Kidney epithelial cell (primary cell): ENCODE data around the gene TAF1A. TPM values are rescaled to one million over a fixed set of nuclear protein-coding genes. Genes with fewer than 3 reads are reported as not detected.

ENCODE experiments used
- DNase-seq: peaks from one replicate; pipeline ENCODE4 v3.0.0-alpha.2; 2010; ENCODE audit warnings: low read depth
- H3K27me3 ChIP-seq: 2 replicates; pipeline ENCODE4 v1.6.0; 2011; ENCODE audit warnings: low read length; ENCODE audit not compliant: control insufficient read depth, insufficient read depth
- H3K36me3 ChIP-seq: 2 replicates; pipeline ENCODE4 v1.5.1; 2011; ENCODE audit warnings: low read length; ENCODE audit not compliant: control insufficient read depth, insufficient read depth
- H3K4me3 ChIP-seq: 2 replicates; pipeline ENCODE4 v1.5.1; 2011; ENCODE audit warnings: low read depth, mild to moderate bottlenecking, control low read depth, low read length
- CTCF ChIP-seq: IDR thresholded peaks from 2 replicates; pipeline ENCODE4 v1.5.1; 2011; ENCODE audit warnings: mild to moderate bottlenecking, moderate library complexity, low read length, control low read depth, inconsistent platforms; ENCODE audit not compliant: insufficient read depth, poor library complexity, severe bottlenecking
- total RNA-seq: library from RNA; depleted of rRNA; stranded (reverse); fragments of >200 nt; gene quantifications from 2 replicates; pipeline ENCODE4 v1.2.3, GENCODE V29; 2015

The TAF1A gene
- total RNA-seq, 1 donor from 2014 or later = 15.3 TPM

- Histone ChIP-seq H3K27me3 (no peaks in the 10 kb centered on the region), H3K36me3 (no peaks in the 10 kb centered on the region), H3K4me3 (no peak overlapping the region)
- no peak for DNase-seq
- no peak for TF ChIP-seq CTCF
Observed at GRCh38 chr1:222588135-222588534, 1.6 kb downstream of the TAF1A start.

- no peak for TF ChIP-seq CTCF
- H3K27me3 ChIP-seq = no peaks in the 10 kb centered on the region
- DNase-seq = no peak
- no peaks in the 10 kb centered on the region for H3K36me3 ChIP-seq
- no peak overlapping the region for H3K4me3 ChIP-seq
Observed at GRCh38 chr1:222586842-222587241, 2.9 kb downstream of the TAF1A start.

GRCh38 chr1:222583079-222583478 is 6.7 kb downstream of the TAF1A start:
- no peak overlapping the region for H3K4me3 ChIP-seq
- H3K36me3 ChIP-seq = no peaks in the 10 kb centered on the region
- H3K27me3 ChIP-seq = no peaks in the 10 kb centered on the region
- no peak for TF ChIP-seq CTCF
- no peak for DNase-seq

- Histone ChIP-seq H3K36me3 (no peaks in the 10 kb centered on the region), H3K4me3 (no peak overlapping the region), H3K27me3 (no peaks in the 10 kb centered on the region)
- DNase-seq = peak; percentile 10
- TF ChIP-seq CTCF = no peak
Observed at GRCh38 chr1:222582099-222582774, 7.5 kb downstream of the TAF1A start.

GRCh38 chr1:222579316-222579715 is 10.4 kb downstream of the TAF1A start:
- Histone ChIP-seq H3K27me3 (no peaks in the 10 kb centered on the region), H3K4me3 (no peak overlapping the region), H3K36me3 (no peaks in the 10 kb centered on the region)
- no peak for TF ChIP-seq CTCF
- DNase-seq = no peak

GRCh38 chr1:222570837-222571236 is 18.9 kb downstream of the TAF1A start:
- no peak overlapping the region for H3K4me3 ChIP-seq
- TF ChIP-seq CTCF = no peak
- H3K36me3 ChIP-seq = no peaks in the 10 kb centered on the region
- no peak for DNase-seq
- H3K27me3 ChIP-seq = no peaks in the 10 kb centered on the region
